Endodermal cell (in vitro differentiated cells): Measurements from ENCODE around the gene CGB3. TPM values are rescaled to one million over a fixed set of nuclear protein-coding genes. Genes with fewer than 3 reads are reported as not detected.

Source experiments
- DNase-seq: peaks from one replicate; pipeline ENCODE4 v3.0.0-alpha.2; 2017
- H3K27ac ChIP-seq: 2 replicates; pipeline ENCODE4 v1.5.1; 2013; ENCODE audit warnings: mild to moderate bottlenecking, low read depth, low read length, moderate library complexity
- H3K27me3 ChIP-seq: 2 replicates; pipeline ENCODE4 v1.6.1; 2013; ENCODE audit warnings: mild to moderate bottlenecking, low read length, moderate library complexity; ENCODE audit not compliant: insufficient read depth, control insufficient read depth, poor library complexity, severe bottlenecking
- H3K36me3 ChIP-seq: 2 replicates; pipeline ENCODE4 v1.7.0; 2013; ENCODE audit warnings: mild to moderate bottlenecking, low read length, moderate library complexity; ENCODE audit not compliant: control insufficient read depth, insufficient read depth
- H3K4me1 ChIP-seq: one replicate; pipeline ENCODE4 v1.7.0; 2013; ENCODE audit warnings: low read length; ENCODE audit not compliant: control insufficient read depth, insufficient read depth
- H3K4me3 ChIP-seq: 2 replicates; pipeline ENCODE4 v1.5.1; 2013; ENCODE audit warnings: mild to moderate bottlenecking, low read length, moderate library complexity
- H3K9ac ChIP-seq: 2 replicates; pipeline ENCODE4 v1.6.1; 2013; ENCODE audit warnings: mild to moderate bottlenecking, low read length, moderate library complexity; ENCODE audit not compliant: poor library complexity, severe bottlenecking; ENCODE audit errors: extremely low read depth
- H3K9me3 ChIP-seq: 2 replicates; pipeline ENCODE4 v1.6.1; 2013; ENCODE audit warnings: mild to moderate bottlenecking, low read length, moderate library complexity; ENCODE audit not compliant: control insufficient read depth
- H3K27ac Mint-ChIP-seq: 2 replicates; pipeline ENCODE4 v1.8.0; 2020; ENCODE audit warnings: mixed read lengths
- H3K27me3 Mint-ChIP-seq: 2 replicates; pipeline ENCODE4 v1.8.0; 2021; ENCODE audit warnings: mild to moderate bottlenecking, mixed read lengths; ENCODE audit not compliant: insufficient read depth
- H3K36me3 Mint-ChIP-seq: 2 replicates; pipeline ENCODE4 v1.8.0; 2020; ENCODE audit warnings: low read depth, mixed read lengths
- H3K4me1 Mint-ChIP-seq: 2 replicates; pipeline ENCODE4 v1.8.0; 2020; ENCODE audit warnings: mixed read lengths
- H3K4me3 Mint-ChIP-seq: 2 replicates; pipeline ENCODE4 v1.8.0; 2020; ENCODE audit warnings: mild to moderate bottlenecking, moderate library complexity, mixed read lengths
- H3K9me3 Mint-ChIP-seq: 2 replicates; pipeline ENCODE4 v1.8.0; 2020; ENCODE audit warnings: mild to moderate bottlenecking, mixed read lengths
- WGBS, 2 experiments: methylation state at CpG; one replicate each; pipeline versions ENCODE4 v1.1.5 to v1.1.7; 2013; ENCODE audit warnings: missing lambda C conversion rate in 2 of 2, mixed read lengths in 1 of 2; ENCODE audit not compliant: insufficient coverage in 1 of 2, insufficient read length in 1 of 2; 5-methylcytosine and 5-hydroxymethylcytosine counted together
- total RNA-seq, 2 donors: library from RNA; stranded (reverse); fragmentation: NEBNext Ultra II Directional in 1 of 2; extraction: Animal tissue kit (Norgen Biotek cat#: 25700) in 1 of 2; gene quantifications; 2 replicates in 1 of 2; 3 replicates in 1 of 2; pipeline ENCODE4 v1.2.1, GENCODE V29; 2021
- TF ChIP-seq, protein P1 (sequence below): fragments of 200-600 bp; sonication (generic); conservative IDR thresholded peaks from 2 replicates; pipeline ENCODE4 v1.5.0; 2021; ENCODE audit warnings: antibody characterized with exemption, mild to moderate bottlenecking

CGB3 gene
- total RNA-seq, 2 donors from 2014 or later: not detected

DNA sequence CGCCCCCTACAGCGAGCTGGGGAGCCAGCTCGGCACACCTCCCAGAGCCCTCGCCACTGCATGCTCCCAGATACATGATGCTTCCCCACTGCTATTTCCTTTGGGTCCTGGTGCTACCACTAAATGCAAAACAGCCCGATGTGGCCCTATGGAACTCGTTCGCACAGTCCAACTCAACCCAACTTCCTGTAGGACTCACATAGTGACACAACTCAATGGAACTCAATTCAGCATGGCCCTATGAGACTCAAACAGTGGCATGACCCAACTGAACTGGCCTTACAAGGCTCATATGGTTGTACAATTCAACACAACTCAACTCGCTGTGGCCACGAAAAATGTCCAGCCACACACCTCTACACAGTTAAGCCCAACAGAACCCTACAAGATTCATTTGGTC, 44.9 kb upstream of the CGB3 start:
- no peak overlapping the region for H3K9ac ChIP-seq
- WGBS, 2 experiments: 86 to 90% methylated on average over 1 to 9 of the region's 9 CpGs
- Mint-ChIP-seq H3K27me3 (peaks cover 89% of the 10 kb centered on the region), H3K9me3 (peaks cover 10% of the 10 kb centered on the region), H3K36me3 (peaks cover 2% of the 10 kb centered on the region), H3K4me1 (peaks cover 4% of the 10 kb centered on the region), H3K4me3 (no peak overlapping the region), H3K27ac (no peak overlapping the region)
- H3K27ac ChIP-seq: no peak overlapping the region
- no peaks in the 10 kb centered on the region for H3K36me3 ChIP-seq
- DNase-seq: no peak
- no peak overlapping the region for H3K4me3 ChIP-seq
- TF ChIP-seq, protein P1, sequence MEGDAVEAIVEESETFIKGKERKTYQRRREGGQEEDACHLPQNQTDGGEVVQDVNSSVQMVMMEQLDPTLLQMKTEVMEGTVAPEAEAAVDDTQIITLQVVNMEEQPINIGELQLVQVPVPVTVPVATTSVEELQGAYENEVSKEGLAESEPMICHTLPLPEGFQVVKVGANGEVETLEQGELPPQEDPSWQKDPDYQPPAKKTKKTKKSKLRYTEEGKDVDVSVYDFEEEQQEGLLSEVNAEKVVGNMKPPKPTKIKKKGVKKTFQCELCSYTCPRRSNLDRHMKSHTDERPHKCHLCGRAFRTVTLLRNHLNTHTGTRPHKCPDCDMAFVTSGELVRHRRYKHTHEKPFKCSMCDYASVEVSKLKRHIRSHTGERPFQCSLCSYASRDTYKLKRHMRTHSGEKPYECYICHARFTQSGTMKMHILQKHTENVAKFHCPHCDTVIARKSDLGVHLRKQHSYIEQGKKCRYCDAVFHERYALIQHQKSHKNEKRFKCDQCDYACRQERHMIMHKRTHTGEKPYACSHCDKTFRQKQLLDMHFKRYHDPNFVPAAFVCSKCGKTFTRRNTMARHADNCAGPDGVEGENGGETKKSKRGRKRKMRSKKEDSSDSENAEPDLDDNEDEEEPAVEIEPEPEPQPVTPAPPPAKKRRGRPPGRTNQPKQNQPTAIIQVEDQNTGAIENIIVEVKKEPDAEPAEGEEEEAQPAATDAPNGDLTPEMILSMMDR: no peak
- H3K4me1 ChIP-seq: no peaks in the 10 kb centered on the region
- H3K9me3 ChIP-seq: no peaks in the 10 kb centered on the region
- H3K27me3 ChIP-seq: peaks cover 75% of the 10 kb centered on the region

DNA sequence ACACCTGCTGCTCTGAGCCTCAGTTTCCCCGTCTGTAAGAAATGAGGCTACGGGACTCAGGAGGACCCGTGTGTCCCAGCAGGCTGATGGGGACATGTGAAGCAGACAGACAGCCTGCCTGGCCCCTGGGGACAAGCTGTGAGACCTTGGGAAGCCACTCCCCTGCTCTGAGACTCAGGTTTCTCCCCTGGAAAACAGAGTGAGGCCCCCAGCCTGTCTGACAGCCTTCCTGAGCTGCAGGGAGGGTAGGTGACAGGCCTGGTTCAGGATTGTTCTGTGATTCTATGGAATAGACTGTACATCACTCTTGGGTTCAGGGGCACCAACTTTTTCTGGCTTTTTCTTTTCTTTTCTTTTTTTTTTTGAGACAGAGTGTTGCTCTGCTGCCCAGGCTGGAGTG, 43.4 kb upstream of the CGB3 start:
- Histone ChIP-seq H3K9ac (no peak overlapping the region), H3K4me3 (no peak overlapping the region), H3K4me1 (no peaks in the 10 kb centered on the region), H3K27ac (no peak overlapping the region), H3K9me3 (no peaks in the 10 kb centered on the region), H3K27me3 (peaks cover 60% of the 10 kb centered on the region), H3K36me3 (no peaks in the 10 kb centered on the region)
- TF ChIP-seq, protein P1: no peak
- Mint-ChIP-seq H3K27ac (no peak overlapping the region), H3K9me3 (peaks cover 9% of the 10 kb centered on the region), H3K4me3 (no peak overlapping the region), H3K27me3 (peaks cover 82% of the 10 kb centered on the region), H3K4me1 (peaks cover 4% of the 10 kb centered on the region), H3K36me3 (peaks cover 2% of the 10 kb centered on the region)
- no peak for DNase-seq
- 87% methylated on average over 3 of the region's 3 CpGs; no CpG with 5 or more reads in 1 of the 2 experiments for WGBS, 2 experiments

DNA sequence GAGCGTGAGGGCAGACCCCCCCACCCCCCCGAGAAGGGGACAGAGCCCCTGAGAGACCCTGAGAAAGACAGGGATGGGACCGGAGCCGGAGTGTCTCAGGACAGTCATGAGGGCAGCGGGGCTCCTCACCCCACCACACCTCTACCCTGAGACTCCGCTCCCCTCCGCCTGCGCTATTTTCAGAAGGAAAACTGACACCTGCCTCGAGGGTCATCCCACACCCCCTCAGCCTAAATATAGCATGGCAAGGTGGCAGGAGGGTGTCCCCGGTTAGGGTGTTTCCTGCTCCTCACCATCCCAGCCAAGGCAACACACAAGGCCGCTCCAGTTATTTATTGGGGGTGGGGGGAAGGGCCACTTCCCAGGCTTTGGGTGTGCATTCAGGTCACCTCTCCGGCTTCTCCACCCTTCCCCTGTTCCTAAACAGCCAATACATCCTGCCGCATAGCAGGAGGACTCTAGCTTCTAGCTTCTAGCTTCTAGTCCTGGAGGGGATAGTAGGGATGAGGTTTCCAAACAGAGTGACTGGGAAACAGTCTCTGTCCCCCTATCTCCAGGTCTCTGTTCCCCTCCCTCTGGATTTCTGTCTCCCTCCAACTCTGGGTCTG, 41.9 kb upstream of the CGB3 start:
- H3K27ac Mint-ChIP-seq: no peak overlapping the region
- no peaks in the 10 kb centered on the region for H3K4me1 ChIP-seq
- no peak overlapping the region for H3K9ac ChIP-seq
- no peaks in the 10 kb centered on the region for H3K9me3 ChIP-seq
- H3K4me1 Mint-ChIP-seq: peaks cover 4% of the 10 kb centered on the region
- DNase-seq: peak; percentile 57
- TF ChIP-seq, protein P1: no peak
- peaks cover 2% of the 10 kb centered on the region for H3K36me3 Mint-ChIP-seq
- WGBS, 2 experiments: 70 to 78% methylated on average over 2 to 9 of the region's 13 CpGs
- no peak overlapping the region for H3K27ac ChIP-seq
- peaks cover 82% of the 10 kb centered on the region for H3K27me3 Mint-ChIP-seq
- peaks cover 4% of the 10 kb centered on the region for H3K9me3 Mint-ChIP-seq
- H3K27me3 ChIP-seq: peaks cover 46% of the 10 kb centered on the region
- peak overlapping the region; percentile 24 for H3K4me3 Mint-ChIP-seq
- H3K4me3 ChIP-seq: no peak overlapping the region
- no peaks in the 10 kb centered on the region for H3K36me3 ChIP-seq
